T47D (cell line): ENCODE measurements around the gene DOC2B.
"Not testable (repeated sequence)": the region's sequence is repeated elsewhere in the genome, so short reads cannot be mapped to it uniquely, and the experiment has no call there.

Experiments used
- DNase-seq, 2 experiments: peaks; one replicate each; pipeline versions ENCODE4 v3.0.0 to v3.0.0-alpha.2; 2011 to 2012; ENCODE audit warnings: low read depth in 1 of 2, low spot score in 1 of 2
- JUND ChIP-seq: IDR thresholded peaks from 2 replicates; pipeline ENCODE4 v1.6.1; 2012; ENCODE audit warnings: low read depth
- in situ Hi-C: cut with HindIII; loops from 2 replicates; pipeline ENCODE4 v1.10.0; 2016; ENCODE audit warnings: low sequenced_read_pairs, low pct_unique_long_range_greater_than_20kb

The DOC2B gene

GRCh38 chr17:181245-182049 is at the start of gene DOC2B:
TSS of gene DOC2B (minus strand) at chr17:181650. CDS start at chr17:181479, 171 bp downstream.
- no peak for TF ChIP-seq JUND
- no peak for DNase-seq
- in situ Hi-C loops = no loop called here

GRCh38 chr17:230395-230770 is 48.9 kb upstream of the DOC2B start:
- DNase-seq = no peak
- TF ChIP-seq JUND = no peak
- in situ Hi-C loops = no loop called here

DNA sequence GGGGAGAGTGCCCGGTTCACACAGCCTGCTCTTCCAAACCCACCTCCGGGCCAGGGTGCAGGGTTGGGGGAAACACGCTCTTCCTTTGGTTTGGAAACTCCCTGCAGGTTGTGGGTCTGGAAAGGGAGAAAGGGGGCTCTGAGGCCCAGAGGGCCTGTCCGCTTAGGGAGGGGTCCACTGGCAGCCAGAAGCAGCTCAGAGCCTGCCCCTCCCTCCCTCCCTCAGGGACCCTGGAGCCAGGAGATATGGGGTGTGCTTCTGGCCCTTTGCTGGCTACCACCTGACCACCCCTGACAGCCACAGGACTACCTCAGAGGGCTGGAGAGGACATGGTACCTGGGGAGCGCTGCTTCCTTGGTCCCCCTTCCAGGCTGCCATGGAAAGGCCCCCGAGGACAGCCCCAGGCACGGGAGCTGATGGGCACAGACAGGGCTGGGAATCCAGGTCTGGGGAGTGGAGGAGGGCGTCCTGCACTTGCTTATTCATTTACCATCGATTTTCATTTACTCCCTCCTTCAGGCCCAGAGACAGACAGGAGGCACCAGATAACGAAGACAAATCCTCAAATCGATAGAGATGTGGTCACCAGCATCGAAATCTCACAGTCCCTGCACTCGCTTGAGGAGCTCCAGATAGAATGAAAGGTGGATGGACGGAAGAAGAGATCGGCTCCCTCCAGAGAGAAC is 48.4 kb upstream of the DOC2B start:
- in situ Hi-C loops = no loop called here
- no peak for TF ChIP-seq JUND
- no peak for DNase-seq

- in situ Hi-C loops = no loop called here
- no peak for TF ChIP-seq JUND
- no peak for DNase-seq
Measured at GRCh38 chr17:228951-229708, 47.7 kb upstream of the DOC2B start.

GRCh38 chr17:227946-228615 is 46.6 kb upstream of the DOC2B start:
- no peak for DNase-seq
- TF ChIP-seq JUND = no peak
- in situ Hi-C loops = no loop called here

DNA sequence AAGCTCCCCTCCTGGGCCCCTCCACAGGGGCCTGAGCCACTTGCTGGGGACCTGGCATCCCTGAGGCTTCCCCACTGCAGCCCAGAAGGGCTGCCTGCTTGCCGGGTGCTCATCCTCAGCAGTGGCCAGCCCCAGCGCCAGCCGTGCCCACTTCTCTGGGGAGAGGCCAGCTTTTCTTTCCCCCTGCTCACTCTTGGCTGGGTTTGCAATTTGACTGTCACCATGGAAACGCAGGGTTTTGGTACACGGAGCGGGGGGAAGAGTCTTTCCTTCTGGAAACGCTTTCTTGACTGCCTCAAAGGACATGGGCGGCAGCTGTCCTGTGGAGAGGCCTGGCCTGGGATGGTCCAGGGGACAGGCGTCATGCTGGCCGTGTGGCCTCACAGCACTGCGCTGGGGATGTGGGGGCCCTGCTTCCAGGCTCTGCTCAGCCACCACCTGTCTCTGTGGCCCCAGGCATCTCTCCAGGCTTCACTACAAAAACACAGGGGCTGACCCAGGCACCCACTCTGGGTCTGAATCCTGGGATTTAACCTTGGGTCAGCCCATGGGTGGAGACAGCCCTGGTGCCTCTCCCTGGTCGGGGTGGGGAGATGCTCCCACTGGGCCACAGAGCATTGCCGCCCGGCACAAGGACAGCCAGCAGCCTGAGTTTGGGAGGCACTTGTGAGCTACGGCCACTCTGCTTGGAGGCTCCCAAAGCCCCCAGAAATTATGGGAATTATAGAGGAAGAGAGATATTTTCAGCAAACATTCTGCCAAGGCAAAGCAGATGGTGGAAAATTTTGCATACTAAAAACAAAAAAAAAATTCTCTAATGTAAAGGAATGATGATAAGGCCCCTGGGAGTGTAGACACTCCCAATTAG is 45.9 kb upstream of the DOC2B start:
- TF ChIP-seq JUND = no peak
- in situ Hi-C loops = no loop called here
- DNase-seq = no peak

GRCh38 chr17:226108-227077 is 44.9 kb upstream of the DOC2B start:
- no peak for DNase-seq
- in situ Hi-C loops = no loop called here
- TF ChIP-seq JUND = no peak

DNA sequence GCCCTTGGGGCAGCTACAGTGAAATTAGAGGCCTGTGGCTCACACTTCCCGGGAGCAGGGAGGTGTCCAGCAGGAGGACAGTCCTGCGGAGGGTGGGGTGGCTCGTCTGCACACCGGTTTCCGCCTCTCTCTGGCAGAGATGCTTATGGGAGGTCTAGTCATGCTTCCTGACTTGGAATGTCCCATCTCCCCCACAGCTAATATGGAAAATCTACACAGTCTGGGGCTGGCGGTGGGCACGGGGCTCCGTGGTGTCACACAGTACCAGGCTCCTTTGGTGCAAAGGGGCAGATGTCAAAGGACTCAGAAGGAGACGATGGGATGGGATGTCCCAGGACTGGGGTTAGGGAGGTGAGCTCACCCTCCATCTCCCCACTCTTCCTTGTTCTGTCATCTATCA is 44.1 kb upstream of the DOC2B start:
- TF ChIP-seq JUND = no peak
- in situ Hi-C loops = no loop called here

GRCh38 chr17:224576-224975 is 43.1 kb upstream of the DOC2B start:
- DNase-seq, in situ Hi-C loops: not testable (repeated sequence)

More for the DNA sequence above, 44.1 kb upstream of the DOC2B start:
- no peak for DNase-seq

GRCh38 chr17:223723-224471 is 42.4 kb upstream of the DOC2B start:
- TF ChIP-seq JUND = no peak
- in situ Hi-C loops = no loop called here
- no peak for DNase-seq

GRCh38 chr17:222172-222571 is 40.7 kb upstream of the DOC2B start:
- in situ Hi-C loops = no loop called here
- TF ChIP-seq JUND = no peak
- DNase-seq = no peak
